Small intestine (tissue), 7 donors: Measurements from ENCODE around the gene ERVMER34-1. TPM values are rescaled to one million over a fixed set of nuclear protein-coding genes. Genes with fewer than 3 reads are reported as not detected.

Experiments
- DNase-seq, 2 donors: peaks; one replicate each; pipeline versions ENCODE4 v3.0.0 to v3.0.0-alpha.2; 2013
- FAIRE-seq: peaks from 2 replicates; lab custom pipeline; 2012; peaks lifted over from hg19 to GRCh38; lab: Jason Lieb, UNC
- H3K27ac ChIP-seq, 3 donors: one replicate each; pipeline ENCODE4 v1.5.1; 2013; ENCODE audit warnings: low read length in 2 of 3, mild to moderate bottlenecking in 2 of 3, control low read depth in 1 of 3, inconsistent platforms in 1 of 3, low read depth in 1 of 3, moderate library complexity in 1 of 3
- H3K27me3 ChIP-seq, 3 donors: one replicate each; pipeline ENCODE4 v1.6.1; 2013; ENCODE audit warnings: low read length in 3 of 3, inconsistent platforms in 1 of 3; ENCODE audit not compliant: control insufficient read depth in 3 of 3, insufficient read depth in 3 of 3
- H3K36me3 ChIP-seq, 3 donors: one replicate each; pipeline ENCODE4 v1.6.1; 2013; ENCODE audit warnings: low read length in 3 of 3, inconsistent platforms in 1 of 3, low read depth in 1 of 3, mild to moderate bottlenecking in 1 of 3, moderate library complexity in 1 of 3; ENCODE audit not compliant: control insufficient read depth in 3 of 3, insufficient read depth in 2 of 3
- H3K4me1 ChIP-seq, 3 donors: one replicate each; pipeline ENCODE4 v1.6.1; 2013; ENCODE audit warnings: low read length in 2 of 3, inconsistent platforms in 1 of 3, low read depth in 1 of 3, mild to moderate bottlenecking in 1 of 3, moderate library complexity in 1 of 3; ENCODE audit not compliant: control insufficient read depth in 3 of 3, insufficient read depth in 2 of 3
- H3K4me3 ChIP-seq, 3 donors: one replicate each; pipeline ENCODE4 v1.5.1; 2013; ENCODE audit warnings: low read length in 3 of 3, control low read depth in 1 of 3, inconsistent platforms in 1 of 3, low read depth in 1 of 3, mild to moderate bottlenecking in 1 of 3, moderate library complexity in 1 of 3
- H3K9me3 ChIP-seq, 2 donors: one replicate each; pipeline ENCODE4 v1.6.1; 2013; ENCODE audit warnings: low read depth in 1 of 2, low read length in 1 of 2; ENCODE audit not compliant: control insufficient read depth in 2 of 2, insufficient read depth in 1 of 2
- WGBS, 3 donors: extraction: QIAGEN DNeasy Blood & Tissue Kit; methylation state at CpG; one replicate each; pipeline ENCODE4 v1.1.7; 2013; 5-methylcytosine and 5-hydroxymethylcytosine counted together
- polyA plus RNA-seq, 4 donors: library from polyadenylated mRNA; stranded (reverse) in 3 of 4; unstranded in 1 of 4; fragments of 200-250 nt in 3 of 4; fragments of 120-200 nt in 1 of 4; gene quantifications; one replicate each; pipeline versions ENCODE4 v1.2.1 to v1.2.3, GENCODE V29; 2013
- donor health status: healthy with polysubstance abuse.
- donor health status: control.
- donor health status: control.
- donor health status: Bipolar disorder and iron deficiency.
- donor health status: healthy.

The ERVMER34-1 gene
- polyA plus RNA-seq, 4 donors, result 0.27 to 1.3 (median 0.37) TPM; not detected in 1

- 81 to 85% (median 84%) methylated on average over 3 of the region's 3 CpGs for WGBS, 3 donors
Measured at GRCh38 chr4:52715914-52716313, 35.3 kb downstream of the ERVMER34-1 start.

GRCh38 chr4:52715255-52715897 lies 35.8 kb downstream of the ERVMER34-1 start:
- Histone ChIP-seq H3K4me1 (peaks cover 3 to 15% (median 11%) of the 10 kb centered on the region in 3 donors), H3K4me3 (no peak overlapping the region), H3K36me3 (peaks cover 0 to 25% (median 1%) of the 10 kb centered on the region in 3 donors), H3K27me3 (no peaks in the 10 kb centered on the region), H3K27ac (no peak overlapping the region), H3K9me3 (no peaks in the 10 kb centered on the region)
- DNase-seq, result no peak
- WGBS, 3 donors, result 91 to 97% (median 92%) methylated on average over 7 of the region's 7 CpGs
- FAIRE-seq, result no peak

More at GRCh38 chr4:52715914-52716313, 35.3 kb downstream of the ERVMER34-1 start:
- no peaks in the 10 kb centered on the region for H3K9me3 ChIP-seq
- peaks cover 0 to 27% (median 1%) of the 10 kb centered on the region in 3 donors for H3K36me3 ChIP-seq
- H3K27me3 ChIP-seq, result no peaks in the 10 kb centered on the region
- DNase-seq, result no peak
- peaks cover 3 to 15% (median 11%) of the 10 kb centered on the region in 3 donors for H3K4me1 ChIP-seq
- no peak overlapping the region for H3K4me3 ChIP-seq
- H3K27ac ChIP-seq, result no peak overlapping the region
- no peak for FAIRE-seq

GRCh38 chr4:52714597-52715254 lies 36.5 kb downstream of the ERVMER34-1 start:
- H3K36me3 ChIP-seq, result peaks cover 0 to 23% (median 1%) of the 10 kb centered on the region in 3 donors
- no peak overlapping the region for H3K4me3 ChIP-seq
- H3K27ac ChIP-seq, result no peak overlapping the region
- H3K9me3 ChIP-seq, result no peaks in the 10 kb centered on the region
- no peak for DNase-seq
- peaks cover 3 to 15% (median 11%) of the 10 kb centered on the region in 3 donors for H3K4me1 ChIP-seq
- no peaks in the 10 kb centered on the region for H3K27me3 ChIP-seq
- WGBS, 3 donors, result 70 to 77% (median 75%) methylated on average over 4 of the region's 4 CpGs
- no peak for FAIRE-seq

- WGBS, 3 donors, result 36 to 53% (median 39%) methylated on average over 12 of the region's 12 CpGs
- FAIRE-seq (no peak), DNase-seq (peak in 1 of 2 donors; percentile 29)
- H3K9me3 ChIP-seq, result no peaks in the 10 kb centered on the region
- H3K27ac ChIP-seq, result peak overlapping the region in 1 of 3 donors; percentile 83
- H3K4me1 ChIP-seq, result peaks cover 3 to 15% (median 11%) of the 10 kb centered on the region in 3 donors
- no peaks in the 10 kb centered on the region for H3K27me3 ChIP-seq
- H3K36me3 ChIP-seq, result peaks cover 0 to 23% (median 1%) of the 10 kb centered on the region in 3 donors
- H3K4me3 ChIP-seq, result peak overlapping the region in 2 of 3 donors; percentile 70 to 82
Measured at GRCh38 chr4:52713456-52713937, 37.7 kb downstream of the ERVMER34-1 start.

- Histone ChIP-seq H3K36me3 (peaks cover 0 to 23% (median 1%) of the 10 kb centered on the region in 3 donors), H3K4me1 (peaks cover 3 to 15% (median 11%) of the 10 kb centered on the region in 3 donors), H3K27me3 (no peaks in the 10 kb centered on the region), H3K9me3 (no peaks in the 10 kb centered on the region), H3K27ac (peak overlapping the region; percentile 83 to 99 (median 97)), H3K4me3 (peak overlapping the region; percentile 70 to 92 (median 82))
- DNase-seq, result peak; percentile 98 to 99
- 0% methylated on average over 60 to 87 of the region's 87 CpGs for WGBS, 3 donors
- no peak for FAIRE-seq
Measured at GRCh38 chr4:52712251-52713130, 38.7 kb downstream of the ERVMER34-1 start.

DNA sequence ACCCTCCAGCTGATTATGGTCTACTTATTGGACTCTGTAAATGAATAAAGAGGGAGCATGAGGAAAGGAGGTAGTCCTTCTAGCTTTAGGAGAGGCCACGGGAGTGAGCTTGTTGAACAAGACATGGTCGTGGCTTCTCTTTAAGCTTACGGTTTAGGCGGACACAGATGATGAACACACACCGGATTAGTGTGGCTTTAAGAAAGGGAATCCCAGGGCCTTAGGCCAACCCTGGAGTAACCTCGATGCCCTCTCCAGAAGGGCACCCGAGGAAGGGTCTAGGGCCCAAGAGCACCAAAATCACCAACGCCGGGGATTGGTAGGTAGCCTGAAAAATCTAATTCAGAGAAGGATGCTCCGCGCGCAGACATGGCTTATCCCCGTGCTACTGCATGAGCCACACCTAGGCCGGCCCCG lies 39.4 kb downstream of the ERVMER34-1 start:
- Histone ChIP-seq H3K9me3 (no peaks in the 10 kb centered on the region), H3K4me1 (peaks cover 3 to 15% (median 11%) of the 10 kb centered on the region in 3 donors), H3K4me3 (peak overlapping the region in 1 of 3 donors; percentile 9), H3K27me3 (no peaks in the 10 kb centered on the region), H3K27ac (peak overlapping the region in 2 of 3 donors; percentile 27 to 83), H3K36me3 (peaks cover 0 to 22% (median 1%) of the 10 kb centered on the region in 3 donors)
- WGBS, 3 donors, result 12 to 17% (median 16%) methylated on average over 15 of the region's 15 CpGs
- no peak for FAIRE-seq
- DNase-seq, result no peak

GRCh38 chr4:52711272-52711671 lies 40.0 kb downstream of the ERVMER34-1 start:
- Histone ChIP-seq H3K27ac (no peak overlapping the region), H3K27me3 (no peaks in the 10 kb centered on the region), H3K4me1 (peaks cover 3 to 15% (median 11%) of the 10 kb centered on the region in 3 donors), H3K36me3 (peaks cover 0 to 18% (median 1%) of the 10 kb centered on the region in 3 donors), H3K9me3 (no peaks in the 10 kb centered on the region), H3K4me3 (no peak overlapping the region)
- DNase-seq, result peak in 1 of 2 donors; percentile 36
- FAIRE-seq, result no peak
- 17 to 40% (median 31%) methylated on average over 1 of the region's 1 CpG for WGBS, 3 donors

GRCh38 chr4:52709155-52709554 lies 42.1 kb downstream of the ERVMER34-1 start:
- FAIRE-seq, result no peak
- peaks cover 0 to 7% (median 0%) of the 10 kb centered on the region in 3 donors for H3K36me3 ChIP-seq

More at GRCh38 chr4:52709155-52709554, 42.1 kb downstream of the ERVMER34-1 start:
- Histone ChIP-seq H3K9me3 (no peaks in the 10 kb centered on the region), H3K4me1 (peaks cover 3 to 13% (median 7%) of the 10 kb centered on the region in 3 donors), H3K4me3 (no peak overlapping the region), H3K27me3 (no peaks in the 10 kb centered on the region), H3K27ac (no peak overlapping the region)
- DNase-seq, result no peak
